ENCODE measurements around the gene ZNHIT3.

- TF ChIP-seq CTCF (conservative IDR thresholded peaks at IDR 0.05; ENCODE audit: low read depth in 2 of 2), result no peak
- TF ChIP-seq EZH2 (IDR thresholded peaks at IDR 0.05; ENCODE audit: low read depth, unreplicated experiment), result no peak
- no peak for TF ChIP-seq EZH2phosphoT487 (IDR thresholded peaks at IDR 0.05; ENCODE audit: unreplicated experiment)
- TF ChIP-seq REST (IDR thresholded peaks at IDR 0.05; ENCODE audit: unreplicated experiment), result no peak
These were observed 14.9 kb downstream of the ZNHIT3 start for GRCh38 chr17:36501351-36501750.
